Measurements from ENCODE around the gene ANTXRL. TPM values are rescaled to one million over a fixed set of nuclear protein-coding genes. Genes with fewer than 3 reads are reported as not detected.
A peak's percentile ranks its signal among the peaks of the same experiment; 100 is the strongest.
"Not testable (repeated sequence)": the region's sequence is repeated elsewhere in the genome, so short reads cannot be mapped to it uniquely, and the experiment has no call there.

Gene ANTXRL
- total RNA-seq, 2 experiments from 2014 or later: 0.95 TPM; not detected in 1

GRCh38 chr10:46255801-46256747 is 30.7 kb upstream of the ANTXRL start:
- TF ChIP-seq EZH2phosphoT487 (IDR thresholded peaks at IDR 0.05; ENCODE audit: borderline replicate concordance, low read depth, low read length) (no peak), CTCF (conservative IDR thresholded peaks at IDR 0.05; ENCODE audit: low read length) (peak; percentile 87)
- intact Hi-C loops (cut with micrococcal nuclease; ENCODE audit: unreplicated experiment): no loop called here
- Histone ChIP-seq H2AFZ (ENCODE audit: low read length) (no peak overlapping the region), H3K4me3 (ENCODE audit: low read depth, low read length, poor library complexity, severe bottlenecking) (no peak overlapping the region), H3K9me2 (ENCODE audit: insufficient read depth, low read length) (no peaks in the 10 kb centered on the region), H3K4me1 (ENCODE audit: insufficient read depth, low read length, poor library complexity, severe bottlenecking) (no peaks in the 10 kb centered on the region), H3K9me3 (ENCODE audit: low read length) (no peaks in the 10 kb centered on the region), H3K36me3 (ENCODE audit: insufficient read depth, low read length) (peaks cover 74% of the 10 kb centered on the region), H3K79me2 (ENCODE audit: insufficient read depth, low read depth, low read length) (peaks cover 3% of the 10 kb centered on the region; the same call in 1 of the 2 replicates), H3K27ac (ENCODE audit: low read depth, low read length, poor library complexity, severe bottlenecking) (no peak overlapping the region), H3K4me2 (ENCODE audit: low read length) (no peak overlapping the region), H4K20me1 (ENCODE audit: insufficient read depth, low read length) (no peaks in the 10 kb centered on the region)
- DNase-seq (ENCODE audit: low spot score): peak; percentile 54
- BruUV-seq (replicated peaks): no TSS peak
- ChIA-PET CTCF (ENCODE audit: unreplicated experiment) (no interaction called here), POLR2A (no interaction called here)

- Histone ChIP-seq H3K36me3 (ENCODE audit: insufficient read depth, low read length) (peaks cover 74% of the 10 kb centered on the region), H2AFZ (ENCODE audit: low read length) (no peak overlapping the region), H3K27ac (ENCODE audit: low read depth, low read length, poor library complexity, severe bottlenecking) (no peak overlapping the region), H3K4me2 (ENCODE audit: low read length) (no peak overlapping the region), H4K20me1 (ENCODE audit: insufficient read depth, low read length) (no peaks in the 10 kb centered on the region), H3K9me2 (ENCODE audit: insufficient read depth, low read length) (no peaks in the 10 kb centered on the region), H3K79me2 (ENCODE audit: insufficient read depth, low read depth, low read length) (peaks cover 3% of the 10 kb centered on the region; the same call in 1 of the 2 replicates), H3K4me3 (ENCODE audit: low read depth, low read length, poor library complexity, severe bottlenecking) (no peak overlapping the region), H3K9me3 (ENCODE audit: low read length) (no peaks in the 10 kb centered on the region), H3K4me1 (ENCODE audit: insufficient read depth, low read length, poor library complexity, severe bottlenecking) (no peaks in the 10 kb centered on the region)
- TF ChIP-seq CTCF (conservative IDR thresholded peaks at IDR 0.05; ENCODE audit: low read length) (no peak), EZH2phosphoT487 (IDR thresholded peaks at IDR 0.05; ENCODE audit: borderline replicate concordance, low read depth, low read length) (no peak)
- CTCF ChIA-PET (ENCODE audit: unreplicated experiment): no interaction called here
- no peak for DNase-seq (ENCODE audit: low spot score)
- intact Hi-C loops (cut with micrococcal nuclease; ENCODE audit: unreplicated experiment): no loop called here
- POLR2A ChIA-PET: no interaction called here
- BruUV-seq (replicated peaks): no TSS peak
These were observed 29.7 kb upstream of the ANTXRL start for GRCh38 chr10:46257099-46257498.

- H3K4me1 ChIP-seq (ENCODE audit: insufficient read depth, low read length, poor library complexity, severe bottlenecking): peaks cover 36% of the 10 kb centered on the region
- BruUV-seq (replicated peaks); H3K9me2 ChIP-seq (ENCODE audit: insufficient read depth, low read length); H3K4me2 ChIP-seq (ENCODE audit: low read length); H2AFZ ChIP-seq (ENCODE audit: low read length); H4K20me1 ChIP-seq (ENCODE audit: insufficient read depth, low read length); CTCF ChIA-PET (ENCODE audit: unreplicated experiment); POLR2A ChIA-PET; H3K4me3 ChIP-seq (ENCODE audit: low read depth, low read length, poor library complexity, severe bottlenecking); H3K27ac ChIP-seq (ENCODE audit: low read depth, low read length, poor library complexity, severe bottlenecking); H3K9me3 ChIP-seq (ENCODE audit: low read length); DNase-seq (ENCODE audit: low spot score): not testable (repeated sequence)
- H3K36me3 ChIP-seq (ENCODE audit: insufficient read depth, low read length): peaks cover 57% of the 10 kb centered on the region
- H3K79me2 ChIP-seq (ENCODE audit: insufficient read depth, low read depth, low read length): peaks cover 17% of the 10 kb centered on the region
- intact Hi-C loops (cut with micrococcal nuclease; ENCODE audit: unreplicated experiment): loop anchor here (10.0 kb wide), 1 partner anchor 168 kb away; no protein-coding TSS in a partner anchor
These were observed 23.8 kb upstream of the ANTXRL start for GRCh38 chr10:46262906-46263560.
